ENCODE data around the gene SMYD2.
A peak's percentile ranks its signal among the peaks of the same experiment; 100 is the strongest.

DNA sequence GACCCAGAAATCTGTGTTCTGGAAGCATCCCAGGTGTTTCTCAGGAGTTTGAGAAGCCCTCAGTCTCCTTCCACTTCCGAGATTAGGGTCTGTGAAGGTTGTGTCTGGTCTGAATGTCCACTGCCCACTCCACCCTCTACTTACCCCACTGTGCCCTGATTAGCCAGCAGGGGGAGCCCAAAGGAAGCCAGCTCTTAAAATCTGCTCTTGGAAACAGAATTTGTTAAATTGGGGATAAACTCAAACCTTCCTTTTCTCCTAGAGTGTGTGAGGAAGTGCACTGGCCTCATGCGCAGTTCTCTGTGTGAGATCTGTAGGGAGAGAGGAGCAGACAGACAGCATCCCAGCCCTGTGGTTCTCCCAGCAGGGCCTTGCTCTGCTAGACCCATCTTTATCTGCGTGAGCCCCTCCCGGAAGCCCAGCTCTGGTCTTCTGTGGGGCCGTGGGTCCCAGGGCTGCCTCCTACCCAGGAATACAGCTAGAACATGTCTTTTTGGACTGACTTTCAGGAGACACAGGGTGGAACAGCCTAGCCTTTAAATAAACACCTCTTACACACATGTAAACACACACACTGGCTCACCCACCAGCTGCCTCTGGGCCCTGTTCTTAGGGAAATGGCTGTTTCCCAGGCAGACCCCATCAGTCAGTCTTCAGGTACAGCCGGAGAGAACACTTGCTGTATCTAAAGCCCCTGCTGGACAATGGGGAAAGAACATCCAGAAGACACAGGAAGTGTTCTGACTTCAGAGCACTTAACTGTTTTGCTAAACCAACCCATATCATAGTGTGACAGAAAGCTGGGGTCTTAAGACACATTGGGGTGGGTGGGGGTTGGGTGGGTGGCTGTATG, 52.2 kb downstream of the SMYD2 start:
- TF ChIP-seq, protein P1, sequence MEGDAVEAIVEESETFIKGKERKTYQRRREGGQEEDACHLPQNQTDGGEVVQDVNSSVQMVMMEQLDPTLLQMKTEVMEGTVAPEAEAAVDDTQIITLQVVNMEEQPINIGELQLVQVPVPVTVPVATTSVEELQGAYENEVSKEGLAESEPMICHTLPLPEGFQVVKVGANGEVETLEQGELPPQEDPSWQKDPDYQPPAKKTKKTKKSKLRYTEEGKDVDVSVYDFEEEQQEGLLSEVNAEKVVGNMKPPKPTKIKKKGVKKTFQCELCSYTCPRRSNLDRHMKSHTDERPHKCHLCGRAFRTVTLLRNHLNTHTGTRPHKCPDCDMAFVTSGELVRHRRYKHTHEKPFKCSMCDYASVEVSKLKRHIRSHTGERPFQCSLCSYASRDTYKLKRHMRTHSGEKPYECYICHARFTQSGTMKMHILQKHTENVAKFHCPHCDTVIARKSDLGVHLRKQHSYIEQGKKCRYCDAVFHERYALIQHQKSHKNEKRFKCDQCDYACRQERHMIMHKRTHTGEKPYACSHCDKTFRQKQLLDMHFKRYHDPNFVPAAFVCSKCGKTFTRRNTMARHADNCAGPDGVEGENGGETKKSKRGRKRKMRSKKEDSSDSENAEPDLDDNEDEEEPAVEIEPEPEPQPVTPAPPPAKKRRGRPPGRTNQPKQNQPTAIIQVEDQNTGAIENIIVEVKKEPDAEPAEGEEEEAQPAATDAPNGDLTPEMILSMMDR (IDR thresholded peaks at IDR 0.05), result peak; percentile 62 to 79 (median 71)
- TF ChIP-seq POLR2A (IDR thresholded peaks at IDR 0.05), result no peak
